Measurements from ENCODE around the gene TTC33.

GRCh38 chr5:40651201-40651600 is 104.6 kb downstream of the TTC33 start:
- no peak for TF ChIP-seq CTCF (IDR thresholded peaks at IDR 0.05; ENCODE audit: poor library complexity, severe bottlenecking)
- TF ChIP-seq REST (IDR thresholded peaks at IDR 0.05; ENCODE audit: borderline replicate concordance): no peak
- no peak for TF ChIP-seq EP300 (conservative IDR thresholded peaks at IDR 0.05; ENCODE audit: poor library complexity, severe bottlenecking)
- no peak for TF ChIP-seq MXI1 (conservative IDR thresholded peaks at IDR 0.05; ENCODE audit: poor library complexity, severe bottlenecking)
- no peak for TF ChIP-seq POLR2AphosphoS5 (IDR thresholded peaks at IDR 0.05)

All from neural cell (in vitro differentiated cells).